Spleen (tissue), 11 donors: Measurements from ENCODE around the gene ITGB8. TPM values are rescaled to one million over a fixed set of nuclear protein-coding genes. Genes with fewer than 3 reads are reported as not detected.

ENCODE experiments used
- DNase-seq: peaks from one replicate; pipeline ENCODE4 v3.0.0-alpha.2; 2020
- H3K27ac ChIP-seq, 8 donors: fragments of 200-600 bp; sonication (generic) in 7 of 8; 1 replicate in 4 of 8; 2 replicates in 4 of 8; pipeline versions ENCODE4 v1.5.0 to v1.8.0; 2016 to 2021; ENCODE audit warnings: inconsistent platforms in 4 of 8, mild to moderate bottlenecking in 4 of 8, moderate library complexity in 1 of 8
- H3K27me3 ChIP-seq, 7 donors: fragments of 200-600 bp; sonication (generic) in 6 of 7; replicated peaks in 1 of 7; 1 replicate in 4 of 7; 2 replicates in 3 of 7; pipeline versions ENCODE4 v1.5.0 to v1.8.0; 2016 to 2021; ENCODE audit warnings: inconsistent platforms in 3 of 7, mild to moderate bottlenecking in 1 of 7
- H3K36me3 ChIP-seq, 6 donors: fragments of 200-600 bp; sonication (generic) in 5 of 6; 1 replicate in 4 of 6; 2 replicates in 2 of 6; pipeline versions ENCODE4 v1.5.0 to v1.8.0; 2016 to 2021; ENCODE audit warnings: inconsistent platforms in 2 of 6
- H3K4me1 ChIP-seq, 6 donors: fragments of 200-600 bp; sonication (generic) in 5 of 6; 1 replicate in 3 of 6; 2 replicates in 3 of 6; pipeline versions ENCODE4 v1.5.0 to v1.8.0; 2016 to 2021; ENCODE audit warnings: inconsistent platforms in 3 of 6
- H3K4me3 ChIP-seq, 8 donors: fragments of 200-600 bp; sonication (generic) in 7 of 8; 1 replicate in 4 of 8; 2 replicates in 4 of 8; pipeline versions ENCODE4 v1.5.0 to v1.8.0; 2016 to 2021; ENCODE audit warnings: inconsistent platforms in 4 of 8, mild to moderate bottlenecking in 4 of 8, moderate library complexity in 2 of 8
- H3K9me3 ChIP-seq, 8 donors: fragments of 200-600 bp; sonication (generic) in 7 of 8; 1 replicate in 4 of 8; 2 replicates in 4 of 8; pipeline versions ENCODE4 v1.5.0 to v1.8.0; 2016 to 2021; ENCODE audit warnings: inconsistent platforms in 4 of 8
- POLR2A ChIP-seq, 3 donors: fragments of 450-650 bp; IDR thresholded peaks; one replicate each; pipeline ENCODE4 v1.5.1; 2017; ENCODE audit warnings: antibody characterized with exemption in 3 of 3, mild to moderate bottlenecking in 1 of 3
- POLR2AphosphoS5 ChIP-seq, 3 donors: sonication (generic); formaldehyde crosslinking; IDR thresholded peaks; one replicate each; pipeline ENCODE4 v1.5.1; 2017; ENCODE audit warnings: antibody characterized with exemption in 3 of 3
- WGBS, 5 donors: extraction: QIAGEN DNeasy Blood & Tissue Kit in 3 of 5; methylation state at CpG; one replicate each; pipeline versions ENCODE4 v1.1.5 to v1.1.7; 2013 to 2018; 5-methylcytosine and 5-hydroxymethylcytosine counted together
- intact Hi-C: fragments of 100-400 bp; cut with DNase I; formaldehyde crosslinking; loops from one replicate; pipeline ENCODE4 v1.15.0; 2023; ENCODE audit warnings: low total_unique reads
- polyA plus RNA-seq, 3 donors: library from polyadenylated mRNA; stranded (reverse); fragments of 200-250 nt; gene quantifications; one replicate each; pipeline ENCODE4 v1.2.1, GENCODE V29; 2013
- total RNA-seq, 7 donors: library from RNA; depleted of rRNA in 3 of 7; stranded (reverse); fragments of >200 nt in 3 of 7; fragmentation: NEBNext Ultra II Directional in 4 of 7; extraction: Animal tissue kit (Norgen Biotek cat#: 25700) in 4 of 7; gene quantifications; one replicate each; pipeline versions ENCODE4 v1.1.0 to v1.2.1, GENCODE V29; 2016 to 2021
- TF ChIP-seq, protein P1 (sequence below), 11 experiments: fragments of 200-600 bp in 7 of 11; fragments of 450-650 bp in 4 of 11; sonication (generic) in 4 of 11; IDR thresholded peaks in 8 of 11; conservative IDR thresholded peaks in 3 of 11; 1 replicate in 7 of 11; 2 replicates in 4 of 11; pipeline versions ENCODE4 v1.4.0 to v1.8.0; 2016 to 2021; ENCODE audit warnings: antibody characterized with exemption in 11 of 11, inconsistent platforms in 4 of 11, mild to moderate bottlenecking in 1 of 11
- donor health status: healthy with polysubstance abuse.
- donor health status: DM: no; HTN: no; CAD: no; lungs with moderate emphysema.
- donor health status: DM: no; HTN: no; CAD: no.
- donor health status: Bipolar disorder and iron deficiency.
- donor health status: healthy.
- donor health status: DM: no; HTN: no; CAD: no.
- donor health status: DM: yes; HTN: yes; CAD: no.

ITGB8 gene
- total and polyA plus RNA-seq, 10 donors = 0.11 to 1.1 (median 0.28) TPM

DNA sequence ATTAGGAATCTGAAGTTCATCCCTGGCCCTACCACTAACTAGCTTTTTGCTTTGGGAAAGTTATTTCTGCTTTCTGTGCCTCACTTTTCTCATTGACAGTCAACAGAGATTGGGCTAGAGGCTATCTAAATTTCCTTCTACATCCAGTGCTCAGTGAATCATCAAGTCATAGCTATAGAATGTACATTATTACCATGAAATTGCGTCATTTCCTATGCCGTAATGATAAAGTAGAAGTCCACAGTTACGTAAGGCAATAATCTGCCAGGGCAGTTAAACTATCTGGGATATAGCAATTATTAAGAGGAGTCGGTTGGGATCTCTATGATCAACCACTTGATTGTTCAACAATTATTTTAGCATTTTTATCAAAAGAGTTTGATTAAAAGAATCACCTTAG lies 64.4 kb downstream of the ITGB8 start:
- Histone ChIP-seq H3K36me3 (no peaks in the 10 kb centered on the region), H3K27me3 (no peaks in the 10 kb centered on the region), H3K9me3 (no peaks in the 10 kb centered on the region), H3K4me1 (no peaks in the 10 kb centered on the region), H3K4me3 (no peak overlapping the region), H3K27ac (no peak overlapping the region)
- WGBS, 5 donors = 58 to 83% (median 75%) methylated on average over 4 of the region's 4 CpGs
- DNase-seq = no peak
- intact Hi-C loops = no loop called here
- TF ChIP-seq POLR2AphosphoS5 (IDR thresholded peaks at IDR 0.05) = no peak
- TF ChIP-seq, protein P1, sequence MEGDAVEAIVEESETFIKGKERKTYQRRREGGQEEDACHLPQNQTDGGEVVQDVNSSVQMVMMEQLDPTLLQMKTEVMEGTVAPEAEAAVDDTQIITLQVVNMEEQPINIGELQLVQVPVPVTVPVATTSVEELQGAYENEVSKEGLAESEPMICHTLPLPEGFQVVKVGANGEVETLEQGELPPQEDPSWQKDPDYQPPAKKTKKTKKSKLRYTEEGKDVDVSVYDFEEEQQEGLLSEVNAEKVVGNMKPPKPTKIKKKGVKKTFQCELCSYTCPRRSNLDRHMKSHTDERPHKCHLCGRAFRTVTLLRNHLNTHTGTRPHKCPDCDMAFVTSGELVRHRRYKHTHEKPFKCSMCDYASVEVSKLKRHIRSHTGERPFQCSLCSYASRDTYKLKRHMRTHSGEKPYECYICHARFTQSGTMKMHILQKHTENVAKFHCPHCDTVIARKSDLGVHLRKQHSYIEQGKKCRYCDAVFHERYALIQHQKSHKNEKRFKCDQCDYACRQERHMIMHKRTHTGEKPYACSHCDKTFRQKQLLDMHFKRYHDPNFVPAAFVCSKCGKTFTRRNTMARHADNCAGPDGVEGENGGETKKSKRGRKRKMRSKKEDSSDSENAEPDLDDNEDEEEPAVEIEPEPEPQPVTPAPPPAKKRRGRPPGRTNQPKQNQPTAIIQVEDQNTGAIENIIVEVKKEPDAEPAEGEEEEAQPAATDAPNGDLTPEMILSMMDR (IDR thresholded peaks at IDR 0.05 in 8 of 11, conservative IDR thresholded peaks at IDR 0.05 in 3 of 11) = no peak
- TF ChIP-seq POLR2A (IDR thresholded peaks at IDR 0.05) = no peak

DNA sequence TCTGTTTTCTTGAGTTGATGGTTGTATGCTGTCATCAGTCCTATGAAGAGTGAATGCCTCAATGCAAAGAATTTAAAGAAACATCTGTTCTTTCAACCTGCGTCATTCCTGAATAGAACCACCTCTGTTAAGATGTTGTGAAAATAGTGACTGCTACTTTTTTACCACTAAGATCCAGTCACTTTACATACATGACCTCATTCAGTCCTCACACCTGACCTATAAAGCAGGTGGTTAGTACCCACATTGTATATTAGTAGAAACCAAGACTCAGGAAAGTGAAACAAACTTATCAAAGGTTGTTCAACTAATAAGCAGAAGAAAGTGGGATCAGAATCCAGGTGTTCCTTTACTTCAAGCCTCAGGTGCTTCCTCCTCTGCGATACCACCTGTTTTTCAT lies 64.8 kb downstream of the ITGB8 start:
- 64 to 92% (median 85%) methylated on average over 2 of the region's 2 CpGs for WGBS, 5 donors
- no peak overlapping the region for H3K27ac ChIP-seq
- H3K4me3 ChIP-seq = no peak overlapping the region
- H3K36me3 ChIP-seq = no peaks in the 10 kb centered on the region
- TF ChIP-seq POLR2AphosphoS5 (IDR thresholded peaks at IDR 0.05) (no peak), POLR2A (IDR thresholded peaks at IDR 0.05) (no peak)
- TF ChIP-seq, protein P1 (IDR thresholded peaks at IDR 0.05 in 8 of 11, conservative IDR thresholded peaks at IDR 0.05 in 3 of 11) = no peak
- DNase-seq = no peak
- no peaks in the 10 kb centered on the region for H3K4me1 ChIP-seq
- no peaks in the 10 kb centered on the region for H3K9me3 ChIP-seq
- intact Hi-C loops = no loop called here
- no peaks in the 10 kb centered on the region for H3K27me3 ChIP-seq

DNA sequence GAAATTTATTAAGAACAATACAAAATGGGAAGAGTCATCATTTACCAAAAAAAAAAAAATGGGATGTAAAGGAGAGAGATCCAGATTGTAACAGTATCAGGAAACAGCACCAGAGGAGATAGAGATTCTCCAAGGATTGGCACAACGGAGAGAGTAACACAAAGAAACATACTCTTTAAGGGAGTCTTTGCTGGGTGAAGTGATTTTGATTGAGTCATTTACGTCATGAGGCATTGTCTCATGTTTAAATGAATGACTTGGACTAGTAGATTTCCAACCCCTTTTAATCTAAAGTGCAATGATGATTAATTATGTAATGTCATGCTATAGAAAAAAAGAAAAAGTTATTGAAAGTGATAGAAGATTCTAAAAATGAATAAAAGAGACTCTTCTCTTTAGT lies 68.8 kb downstream of the ITGB8 start:
- Histone ChIP-seq H3K4me3 (no peak overlapping the region), H3K9me3 (no peaks in the 10 kb centered on the region), H3K4me1 (no peaks in the 10 kb centered on the region), H3K36me3 (no peaks in the 10 kb centered on the region), H3K27ac (no peak overlapping the region), H3K27me3 (no peaks in the 10 kb centered on the region)
- DNase-seq = no peak
- 77 to 86% (median 84%) methylated on average over 2 of the region's 2 CpGs for WGBS, 5 donors
- intact Hi-C loops = no loop called here
- TF ChIP-seq POLR2AphosphoS5 (IDR thresholded peaks at IDR 0.05) (no peak), POLR2A (IDR thresholded peaks at IDR 0.05) (no peak)
- TF ChIP-seq, protein P1 (IDR thresholded peaks at IDR 0.05 in 8 of 11, conservative IDR thresholded peaks at IDR 0.05 in 3 of 11) = no peak

DNA sequence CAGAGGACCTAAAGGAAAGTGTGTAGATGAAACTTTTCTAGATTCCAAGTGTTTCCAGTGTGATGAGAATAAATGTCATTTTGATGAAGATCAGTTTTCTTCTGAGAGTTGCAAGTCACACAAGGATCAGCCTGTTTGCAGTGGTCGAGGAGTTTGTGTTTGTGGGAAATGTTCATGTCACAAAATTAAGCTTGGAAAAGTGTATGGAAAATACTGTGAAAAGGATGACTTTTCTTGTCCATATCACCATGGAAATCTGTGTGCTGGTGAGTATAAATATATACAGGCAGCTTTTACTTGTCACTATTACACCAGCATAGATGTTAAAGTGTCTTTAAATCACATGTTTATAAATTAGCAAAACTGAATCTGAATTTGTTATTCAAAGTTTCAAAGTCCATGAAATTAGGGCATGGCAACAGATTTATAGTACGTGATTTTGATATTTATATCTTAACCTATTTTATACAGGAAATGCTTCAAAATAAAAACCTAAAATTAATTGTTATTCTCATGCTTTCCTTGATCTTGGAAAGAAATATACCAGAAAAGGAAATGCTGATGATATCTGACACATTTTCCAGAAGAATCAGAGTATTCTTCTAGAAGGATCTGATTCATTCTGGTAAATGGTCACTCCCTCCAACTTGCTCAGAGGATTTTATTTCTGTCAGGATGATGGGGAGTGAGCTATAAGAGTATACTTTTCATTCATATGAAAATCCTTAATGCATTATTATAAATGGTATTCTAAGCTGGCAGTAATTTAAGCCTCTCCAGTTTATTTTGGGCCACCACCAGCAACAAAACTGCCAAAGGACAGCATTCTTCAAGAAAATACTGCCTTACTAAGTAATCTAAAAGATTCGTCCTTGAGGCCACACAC lies 71.4 kb downstream of the ITGB8 start:
- Histone ChIP-seq H3K9me3 (no peaks in the 10 kb centered on the region), H3K4me3 (no peak overlapping the region), H3K27ac (no peak overlapping the region), H3K4me1 (no peaks in the 10 kb centered on the region), H3K27me3 (no peaks in the 10 kb centered on the region), H3K36me3 (no peaks in the 10 kb centered on the region)
- TF ChIP-seq POLR2A (IDR thresholded peaks at IDR 0.05) (no peak), POLR2AphosphoS5 (IDR thresholded peaks at IDR 0.05) (no peak)
- TF ChIP-seq, protein P1 (IDR thresholded peaks at IDR 0.05 in 8 of 11, conservative IDR thresholded peaks at IDR 0.05 in 3 of 11) = no peak
- intact Hi-C loops = no loop called here
- WGBS, 5 donors = 61 to 77% (median 65%) methylated on average over 3 of the region's 3 CpGs
- DNase-seq = no peak
